ENCODE measurements around the gene PRKG1.

Gene PRKG1

GRCh38 chr10:51786684-51787035 is 712.4 kb downstream of the PRKG1 start:
- no peaks in the 10 kb centered on the region for H3K79me2 ChIP-seq (ENCODE audit: control insufficient read depth, low read length)
- H3K9me2 ChIP-seq (replicated peaks; ENCODE audit: control insufficient read depth, low read length) = no peaks in the 10 kb centered on the region
- H3K27me3 ChIP-seq (ENCODE audit: control insufficient read depth, low read length) = no peaks in the 10 kb centered on the region
- no peaks in the 10 kb centered on the region for H3F3A ChIP-seq (ENCODE audit: control insufficient read depth, insufficient read depth)
- H3K9me3 ChIP-seq (ENCODE audit: control insufficient read depth, insufficient read depth, low read length) = no peaks in the 10 kb centered on the region
- TF ChIP-seq EZH2phosphoT487 (IDR thresholded peaks at IDR 0.05; ENCODE audit: borderline replicate concordance, low read length) (no peak), CTCF (IDR thresholded peaks at IDR 0.05; ENCODE audit: low read depth, low read length, poor library complexity, severe bottlenecking) (no peak)
- H4K20me1 ChIP-seq (ENCODE audit: control insufficient read depth, insufficient read depth, low read depth, low read length) = no peaks in the 10 kb centered on the region
- no peaks in the 10 kb centered on the region for H3K36me3 ChIP-seq (ENCODE audit: control insufficient read depth, low read length)
- no peak overlapping the region for H3K4me2 ChIP-seq (ENCODE audit: low read length)
- H3K27ac ChIP-seq (ENCODE audit: low read depth, low read length) = no peak overlapping the region
- no peak overlapping the region for H3K4me3 ChIP-seq (ENCODE audit: low read length)
- H3K4me1 ChIP-seq (ENCODE audit: control insufficient read depth, low read length) = no peaks in the 10 kb centered on the region

- Histone ChIP-seq H3K4me2 (ENCODE audit: low read length) (no peak overlapping the region), H3K4me1 (ENCODE audit: control insufficient read depth, low read length) (no peaks in the 10 kb centered on the region), H3K79me2 (ENCODE audit: control insufficient read depth, low read length) (no peaks in the 10 kb centered on the region), H4K20me1 (ENCODE audit: control insufficient read depth, insufficient read depth, low read depth, low read length) (no peaks in the 10 kb centered on the region), H3K4me3 (ENCODE audit: low read length) (no peak overlapping the region), H3F3A (ENCODE audit: control insufficient read depth, insufficient read depth) (no peaks in the 10 kb centered on the region), H3K9me3 (ENCODE audit: control insufficient read depth, insufficient read depth, low read length) (no peaks in the 10 kb centered on the region), H3K27me3 (ENCODE audit: control insufficient read depth, low read length) (no peaks in the 10 kb centered on the region), H3K27ac (ENCODE audit: low read depth, low read length) (no peak overlapping the region), H3K9me2 (replicated peaks; ENCODE audit: control insufficient read depth, low read length) (no peaks in the 10 kb centered on the region), H3K36me3 (ENCODE audit: control insufficient read depth, low read length) (no peaks in the 10 kb centered on the region)
- TF ChIP-seq EZH2phosphoT487 (IDR thresholded peaks at IDR 0.05; ENCODE audit: borderline replicate concordance, low read length) (no peak), CTCF (IDR thresholded peaks at IDR 0.05; ENCODE audit: low read depth, low read length, poor library complexity, severe bottlenecking) (no peak)
Observed at GRCh38 chr10:51788273-51788672, 714.0 kb downstream of the PRKG1 start.

- Histone ChIP-seq H3F3A (ENCODE audit: control insufficient read depth, insufficient read depth) (no peaks in the 10 kb centered on the region), H3K27ac (ENCODE audit: low read depth, low read length) (no peak overlapping the region), H3K4me3 (ENCODE audit: low read length) (no peak overlapping the region), H4K20me1 (ENCODE audit: control insufficient read depth, insufficient read depth, low read depth, low read length) (no peaks in the 10 kb centered on the region), H3K36me3 (ENCODE audit: control insufficient read depth, low read length) (no peaks in the 10 kb centered on the region), H3K4me2 (ENCODE audit: low read length) (no peak overlapping the region), H3K27me3 (ENCODE audit: control insufficient read depth, low read length) (no peaks in the 10 kb centered on the region), H3K4me1 (ENCODE audit: control insufficient read depth, low read length) (no peaks in the 10 kb centered on the region), H3K9me3 (ENCODE audit: control insufficient read depth, insufficient read depth, low read length) (no peaks in the 10 kb centered on the region), H3K9me2 (replicated peaks; ENCODE audit: control insufficient read depth, low read length) (no peaks in the 10 kb centered on the region), H3K79me2 (ENCODE audit: control insufficient read depth, low read length) (no peaks in the 10 kb centered on the region)
- no peak for TF ChIP-seq CTCF (IDR thresholded peaks at IDR 0.05; ENCODE audit: low read depth, low read length, poor library complexity, severe bottlenecking)
- no peak for TF ChIP-seq EZH2phosphoT487 (IDR thresholded peaks at IDR 0.05; ENCODE audit: borderline replicate concordance, low read length)
Observed at GRCh38 chr10:51789118-51789517, 714.8 kb downstream of the PRKG1 start.

GRCh38 chr10:51789903-51790302 is 715.6 kb downstream of the PRKG1 start:
- no peak overlapping the region for H3K4me3 ChIP-seq (ENCODE audit: low read length)
- TF ChIP-seq EZH2phosphoT487 (IDR thresholded peaks at IDR 0.05; ENCODE audit: borderline replicate concordance, low read length) (no peak), CTCF (IDR thresholded peaks at IDR 0.05; ENCODE audit: low read depth, low read length, poor library complexity, severe bottlenecking) (no peak)
- no peaks in the 10 kb centered on the region for H3K36me3 ChIP-seq (ENCODE audit: control insufficient read depth, low read length)
- H3K79me2 ChIP-seq (ENCODE audit: control insufficient read depth, low read length) = no peaks in the 10 kb centered on the region
- no peak overlapping the region for H3K4me2 ChIP-seq (ENCODE audit: low read length)
- H3K27ac ChIP-seq (ENCODE audit: low read depth, low read length) = no peak overlapping the region
- no peaks in the 10 kb centered on the region for H3K27me3 ChIP-seq (ENCODE audit: control insufficient read depth, low read length)
- no peaks in the 10 kb centered on the region for H3K4me1 ChIP-seq (ENCODE audit: control insufficient read depth, low read length)
- no peaks in the 10 kb centered on the region for H3F3A ChIP-seq (ENCODE audit: control insufficient read depth, insufficient read depth)
- H3K9me2 ChIP-seq (replicated peaks; ENCODE audit: control insufficient read depth, low read length) = no peaks in the 10 kb centered on the region
- H4K20me1 ChIP-seq (ENCODE audit: control insufficient read depth, insufficient read depth, low read depth, low read length) = no peaks in the 10 kb centered on the region
- no peaks in the 10 kb centered on the region for H3K9me3 ChIP-seq (ENCODE audit: control insufficient read depth, insufficient read depth, low read length)
